Activated CD8-positive, alpha-beta T cell treated with anti-CD3 and anti-CD28 coated beads for 36 hours (primary cell): ENCODE results near the gene MRPL36. TPM values are rescaled to one million over a fixed set of nuclear protein-coding genes. Genes with fewer than 3 reads are reported as not detected.
"Not testable (repeated sequence)": the region's sequence is repeated elsewhere in the genome, so short reads cannot be mapped to it uniquely, and the experiment has no call there.

Experiments used
- ATAC-seq: fragments of 200-7000 bp; cut with Tn5 transposase; one replicate; pipeline ENCODE4 v1.10.0; 2021; ENCODE audit warnings: mild to moderate bottlenecking, moderate library complexity
- CTCF ChIA-PET: fragments of 350-600 bp; sonication (Branson Sonifier 250); formaldehyde crosslinking; loops from one replicate; lab custom pipeline; 2021; ENCODE audit warnings: antibody characterized with exemption; lab: Charles Lee
- POLR2A ChIA-PET: fragments of 350-600 bp; sonication (Branson Sonifier 250); formaldehyde crosslinking; loops from one replicate; lab custom pipeline; 2021; ENCODE audit warnings: antibody characterized with exemption; lab: Charles Lee
- DNase-seq: peaks from one replicate; pipeline ENCODE4 v3.0.0-alpha.2; 2020
- H3K27ac Mint-ChIP-seq: one replicate; pipeline ENCODE4 v1.8.0; 2021; ENCODE audit warnings: mild to moderate bottlenecking, mixed read lengths
- H3K27me3 Mint-ChIP-seq: one replicate; pipeline ENCODE4 v1.8.0; 2021; ENCODE audit warnings: mixed read lengths
- H3K36me3 Mint-ChIP-seq: one replicate; pipeline ENCODE4 v1.8.0; 2021; ENCODE audit warnings: low read depth, mixed read lengths
- H3K4me1 Mint-ChIP-seq: one replicate; pipeline ENCODE4 v1.8.0; 2021; ENCODE audit warnings: low read depth, mixed read lengths
- H3K4me3 Mint-ChIP-seq: one replicate; pipeline ENCODE4 v1.8.0; 2021; ENCODE audit warnings: mild to moderate bottlenecking, moderate library complexity, mixed read lengths
- H3K9me3 Mint-ChIP-seq: one replicate; pipeline ENCODE4 v1.8.0; 2021; ENCODE audit warnings: mixed read lengths
- CTCF ChIP-seq: fragments of 200-600 bp; IDR thresholded peaks from one replicate; pipeline ENCODE4 v1.8.0; 2022; ENCODE audit warnings: antibody characterized with exemption, mild to moderate bottlenecking
- intact Hi-C: fragments of 100-400 bp; cut with micrococcal nuclease; formaldehyde crosslinking; loops from one replicate; pipeline ENCODE4 v1.10.0; 2022
- total RNA-seq, 2 experiments: library from RNA; stranded (reverse); gene quantifications; one replicate each; pipeline ENCODE4 v1.2.3, GENCODE V29; 2021

Gene MRPL36
- total RNA-seq, 2 experiments from 2014 or later, result 80.1 to 87.2 TPM

DNA sequence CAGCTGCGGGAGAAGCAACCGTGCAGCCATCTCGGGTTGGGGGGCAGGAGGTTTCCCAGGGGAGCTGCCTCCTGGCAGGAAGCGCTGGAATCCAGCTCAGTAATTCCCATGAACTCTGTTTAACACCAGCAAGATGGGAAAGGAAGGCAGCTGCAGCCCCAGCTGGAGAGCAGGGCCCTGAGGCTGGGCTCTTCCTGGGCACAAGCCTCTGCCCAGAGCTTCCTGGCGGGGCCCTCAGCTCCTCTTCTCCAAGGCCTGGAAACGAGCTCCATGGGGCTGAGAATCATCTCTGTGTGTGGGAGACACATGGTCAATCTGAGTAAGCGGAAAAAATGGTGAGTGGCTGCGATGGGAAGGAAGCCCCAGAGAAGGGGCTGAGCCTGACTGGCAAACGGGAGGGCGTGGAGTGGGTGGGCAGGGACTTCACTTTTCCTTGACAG lies 6.3 kb downstream of the MRPL36 start:
- no peaks in the 10 kb centered on the region for H3K9me3 Mint-ChIP-seq
- DNase-seq, result peak; percentile 71
- ATAC-seq, result peak; percentile 21
- no peak for TF ChIP-seq CTCF
- H3K4me1 Mint-ChIP-seq, result peaks cover 89% of the 10 kb centered on the region
- intact Hi-C loops, result no loop called here
- H3K36me3 Mint-ChIP-seq, result peaks cover 19% of the 10 kb centered on the region
- POLR2A ChIA-PET, result interaction anchor here (0.5 to 2.3 kb wide), 7 partner anchors 9 to 449 kb away, joined by 3 to 11 read pairs (median 3); partner anchors contain the start of gene NDUFS6
- CTCF ChIA-PET, result interaction anchor here (1.0 to 1.3 kb wide), 2 partner anchors 10 to 15 kb away, joined by 3 to 8 read pairs; no protein-coding TSS in a partner anchor
- peak overlapping the region; percentile 64 for H3K4me3 Mint-ChIP-seq
- no peaks in the 10 kb centered on the region for H3K27me3 Mint-ChIP-seq
- peak overlapping the region; percentile 93 for H3K27ac Mint-ChIP-seq

GRCh38 chr5:1792842-1793266 lies 6.8 kb downstream of the MRPL36 start:
- H3K36me3 Mint-ChIP-seq, result peaks cover 15% of the 10 kb centered on the region
- H3K27me3 Mint-ChIP-seq, result no peaks in the 10 kb centered on the region
- peak; percentile 93 for ATAC-seq
- H3K9me3 Mint-ChIP-seq, result no peaks in the 10 kb centered on the region
- CTCF ChIA-PET, result interaction anchor here (1.0 to 1.3 kb wide), 2 partner anchors 10 to 15 kb away, joined by 3 to 8 read pairs; no protein-coding TSS in a partner anchor
- peak overlapping the region; percentile 64 for H3K4me3 Mint-ChIP-seq
- H3K27ac Mint-ChIP-seq, result peak overlapping the region; percentile 93
- TF ChIP-seq CTCF, result no peak
- peak; percentile 91 for DNase-seq
- H3K4me1 Mint-ChIP-seq, result peaks cover 84% of the 10 kb centered on the region
- intact Hi-C loops, result no loop called here
- POLR2A ChIA-PET, result interaction anchor here (0.5 to 2.3 kb wide), 8 partner anchors 9 to 448 kb away, joined by 3 to 11 read pairs (median 3); partner anchors contain the start of gene NDUFS6

- ChIA-PET CTCF (no interaction called here), POLR2A (interaction anchor here (1.6 kb wide), 1 partner anchor 14 kb away, joined by 3 read pairs; no protein-coding TSS in a partner anchor)
- no peak for TF ChIP-seq CTCF
- no peak for DNase-seq
- intact Hi-C loops, result no loop called here
- Mint-ChIP-seq H3K36me3 (peaks cover under 1% of the 10 kb centered on the region), H3K27me3 (no peaks in the 10 kb centered on the region), H3K9me3 (no peaks in the 10 kb centered on the region), H3K27ac (peak overlapping the region; percentile 69), H3K4me3 (no peak overlapping the region), H3K4me1 (peaks cover 73% of the 10 kb centered on the region)
- ATAC-seq, result no peak
Observed at GRCh38 chr5:1791176-1791575, 8.5 kb downstream of the MRPL36 start.

DNA sequence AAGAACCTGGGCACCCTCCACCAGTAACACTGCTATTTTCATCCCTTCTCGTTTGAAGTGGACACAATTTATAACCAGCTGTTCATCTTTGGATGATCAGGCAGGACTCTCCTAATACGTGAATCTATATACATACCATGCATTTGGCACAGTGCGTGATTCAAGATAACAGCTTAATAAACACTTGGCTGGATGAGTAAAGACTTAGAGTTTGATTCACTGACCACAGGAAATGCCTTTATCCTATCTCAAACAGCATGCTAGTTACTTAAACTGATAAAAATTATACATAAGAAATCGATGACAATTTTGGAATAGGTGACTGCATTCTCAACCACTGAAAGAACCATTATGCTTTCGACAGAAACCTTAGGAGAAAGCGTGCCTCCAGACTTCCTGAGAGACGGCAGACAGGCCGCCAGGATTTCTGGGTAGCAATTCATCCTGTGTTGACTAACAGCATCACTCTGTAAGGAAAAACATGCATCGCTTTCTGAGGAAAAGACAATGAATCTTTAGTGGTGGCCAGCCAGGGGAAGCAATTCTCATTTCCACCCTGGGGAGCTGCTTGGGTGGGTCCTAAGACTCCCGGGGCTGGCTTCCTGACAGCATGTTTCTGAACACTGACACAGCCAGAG lies 9.7 kb downstream of the MRPL36 start:
- ChIA-PET CTCF (interaction anchor here (1.0 kb wide), 1 partner anchor 9 kb away, joined by 3 read pairs; no protein-coding TSS in a partner anchor), POLR2A (interaction anchor here (1.4 to 1.6 kb wide), 2 partner anchors 9 to 13 kb away, joined by 3 to 4 read pairs; partner anchors contain the start of gene MRPL36)
- intact Hi-C loops, result no loop called here
- Mint-ChIP-seq H3K4me3 (no peak overlapping the region), H3K27ac (no peak overlapping the region), H3K36me3 (no peaks in the 10 kb centered on the region), H3K4me1 (peaks cover 70% of the 10 kb centered on the region), H3K27me3 (no peaks in the 10 kb centered on the region), H3K9me3 (no peaks in the 10 kb centered on the region)
- DNase-seq (no peak), ATAC-seq (no peak)
- no peak for TF ChIP-seq CTCF

- ChIA-PET POLR2A (interaction anchor here (1.4 kb wide), 1 partner anchor 10 kb away, joined by 4 read pairs; the partner anchor contains the start of gene MRPL36), CTCF (interaction anchor here (1.0 kb wide), 1 partner anchor 10 kb away, joined by 3 read pairs; no protein-coding TSS in a partner anchor)
- H3K27me3 Mint-ChIP-seq, H3K9me3 Mint-ChIP-seq, H3K4me3 Mint-ChIP-seq, intact Hi-C loops, H3K27ac Mint-ChIP-seq, H3K36me3 Mint-ChIP-seq: not testable (repeated sequence)
- peak; percentile 62 for DNase-seq
- ATAC-seq, result peak; percentile 7
- peaks cover 72% of the 10 kb centered on the region for H3K4me1 Mint-ChIP-seq
Observed at GRCh38 chr5:1789438-1789833, 10.2 kb downstream of the MRPL36 start.
